ENCODE data around the gene UBLCP1.

UBLCP1 gene

DNA sequence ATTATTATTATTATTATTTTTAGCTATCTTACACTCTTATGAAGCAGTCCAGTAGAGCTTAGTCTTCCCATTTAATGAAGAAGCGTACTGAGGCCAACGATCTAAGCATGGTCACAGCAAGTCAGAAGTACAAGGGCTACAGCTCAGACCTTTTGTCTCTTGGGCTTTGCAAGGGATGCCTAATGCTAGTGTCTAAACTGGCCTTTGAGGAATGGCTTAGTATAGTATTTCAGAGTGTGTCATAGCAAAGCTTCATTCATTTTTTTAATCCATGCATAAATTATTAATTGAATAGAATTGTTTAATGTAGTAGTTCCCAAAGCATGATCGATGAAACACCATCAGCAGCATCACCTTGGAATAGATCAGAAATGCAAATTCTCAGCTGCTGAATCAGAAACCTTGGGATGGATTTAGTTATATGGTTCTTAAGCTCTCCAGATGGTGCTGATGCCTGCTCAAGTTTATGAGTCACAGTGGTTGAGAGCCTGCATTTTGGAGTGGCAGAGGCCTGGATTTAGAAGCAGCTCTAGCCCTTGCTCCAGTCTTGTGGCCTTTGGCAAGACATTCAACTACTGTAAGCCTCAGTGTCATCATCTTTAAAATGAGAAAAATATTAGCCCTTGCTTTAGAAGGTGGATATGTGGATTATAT is 61.1 kb downstream of the UBLCP1 start:
- H3K27ac ChIP-seq (ENCODE audit: extremely low read depth, low read depth, low read length) = no peak overlapping the region
- ChIA-PET CTCF (interaction anchor here (0.6 to 2.9 kb wide), 8 partner anchors 7 to 167 kb away, joined by 3 to 9 read pairs (median 4); no protein-coding TSS in a partner anchor), POLR2A (no interaction called here)
- H3K4me1 ChIP-seq (ENCODE audit: control insufficient read depth, insufficient read depth, low read length) = no peaks in the 10 kb centered on the region
- no peak overlapping the region for H3K4me3 ChIP-seq (ENCODE audit: low read depth, low read length)
- no peaks in the 10 kb centered on the region for H3K36me3 ChIP-seq (ENCODE audit: control insufficient read depth in 2 of 2, insufficient read depth in 1 of 2, low read length in 2 of 2)
- H3K9me3 ChIP-seq (ENCODE audit: control insufficient read depth, insufficient read depth, low read depth, low read length) = no peaks in the 10 kb centered on the region
- TF ChIP-seq ZNF560 (tag by site-specific recombination; IDR thresholded peaks at IDR 0.05; ENCODE audit: borderline replicate concordance) = no peak
- no peak for TF ChIP-seq SP3 (tag by site-specific recombination; IDR thresholded peaks at IDR 0.05)
- no peak for TF ChIP-seq SCRT1 (tag by site-specific recombination; IDR thresholded peaks at IDR 0.05; ENCODE audit: borderline replicate concordance)
- TF ChIP-seq, protein P1, sequence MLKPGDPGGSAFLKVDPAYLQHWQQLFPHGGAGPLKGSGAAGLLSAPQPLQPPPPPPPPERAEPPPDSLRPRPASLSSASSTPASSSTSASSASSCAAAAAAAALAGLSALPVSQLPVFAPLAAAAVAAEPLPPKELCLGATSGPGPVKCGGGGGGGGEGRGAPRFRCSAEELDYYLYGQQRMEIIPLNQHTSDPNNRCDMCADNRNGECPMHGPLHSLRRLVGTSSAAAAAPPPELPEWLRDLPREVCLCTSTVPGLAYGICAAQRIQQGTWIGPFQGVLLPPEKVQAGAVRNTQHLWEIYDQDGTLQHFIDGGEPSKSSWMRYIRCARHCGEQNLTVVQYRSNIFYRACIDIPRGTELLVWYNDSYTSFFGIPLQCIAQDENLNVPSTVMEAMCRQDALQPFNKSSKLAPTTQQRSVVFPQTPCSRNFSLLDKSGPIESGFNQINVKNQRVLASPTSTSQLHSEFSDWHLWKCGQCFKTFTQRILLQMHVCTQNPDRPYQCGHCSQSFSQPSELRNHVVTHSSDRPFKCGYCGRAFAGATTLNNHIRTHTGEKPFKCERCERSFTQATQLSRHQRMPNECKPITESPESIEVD (tag by site-specific recombination; IDR thresholded peaks at IDR 0.05) = no peak
- TF ChIP-seq, protein P2, sequence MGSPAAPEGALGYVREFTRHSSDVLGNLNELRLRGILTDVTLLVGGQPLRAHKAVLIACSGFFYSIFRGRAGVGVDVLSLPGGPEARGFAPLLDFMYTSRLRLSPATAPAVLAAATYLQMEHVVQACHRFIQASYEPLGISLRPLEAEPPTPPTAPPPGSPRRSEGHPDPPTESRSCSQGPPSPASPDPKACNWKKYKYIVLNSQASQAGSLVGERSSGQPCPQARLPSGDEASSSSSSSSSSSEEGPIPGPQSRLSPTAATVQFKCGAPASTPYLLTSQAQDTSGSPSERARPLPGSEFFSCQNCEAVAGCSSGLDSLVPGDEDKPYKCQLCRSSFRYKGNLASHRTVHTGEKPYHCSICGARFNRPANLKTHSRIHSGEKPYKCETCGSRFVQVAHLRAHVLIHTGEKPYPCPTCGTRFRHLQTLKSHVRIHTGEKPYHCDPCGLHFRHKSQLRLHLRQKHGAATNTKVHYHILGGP (tag by site-specific recombination; IDR thresholded peaks at IDR 0.05) = no peak
- no peak for TF ChIP-seq ZNF311 (tag by site-specific recombination; IDR thresholded peaks at IDR 0.05; ENCODE audit: borderline replicate concordance)
- TF ChIP-seq ZNF473 (tag by site-specific recombination; IDR thresholded peaks at IDR 0.05) = no peak
- no peak for TF ChIP-seq ZNF530 (tag by site-specific recombination; IDR thresholded peaks at IDR 0.05; ENCODE audit: low read depth)
- no peak for TF ChIP-seq ZXDB (tag by site-specific recombination; IDR thresholded peaks at IDR 0.05)
- TF ChIP-seq, protein P3, sequence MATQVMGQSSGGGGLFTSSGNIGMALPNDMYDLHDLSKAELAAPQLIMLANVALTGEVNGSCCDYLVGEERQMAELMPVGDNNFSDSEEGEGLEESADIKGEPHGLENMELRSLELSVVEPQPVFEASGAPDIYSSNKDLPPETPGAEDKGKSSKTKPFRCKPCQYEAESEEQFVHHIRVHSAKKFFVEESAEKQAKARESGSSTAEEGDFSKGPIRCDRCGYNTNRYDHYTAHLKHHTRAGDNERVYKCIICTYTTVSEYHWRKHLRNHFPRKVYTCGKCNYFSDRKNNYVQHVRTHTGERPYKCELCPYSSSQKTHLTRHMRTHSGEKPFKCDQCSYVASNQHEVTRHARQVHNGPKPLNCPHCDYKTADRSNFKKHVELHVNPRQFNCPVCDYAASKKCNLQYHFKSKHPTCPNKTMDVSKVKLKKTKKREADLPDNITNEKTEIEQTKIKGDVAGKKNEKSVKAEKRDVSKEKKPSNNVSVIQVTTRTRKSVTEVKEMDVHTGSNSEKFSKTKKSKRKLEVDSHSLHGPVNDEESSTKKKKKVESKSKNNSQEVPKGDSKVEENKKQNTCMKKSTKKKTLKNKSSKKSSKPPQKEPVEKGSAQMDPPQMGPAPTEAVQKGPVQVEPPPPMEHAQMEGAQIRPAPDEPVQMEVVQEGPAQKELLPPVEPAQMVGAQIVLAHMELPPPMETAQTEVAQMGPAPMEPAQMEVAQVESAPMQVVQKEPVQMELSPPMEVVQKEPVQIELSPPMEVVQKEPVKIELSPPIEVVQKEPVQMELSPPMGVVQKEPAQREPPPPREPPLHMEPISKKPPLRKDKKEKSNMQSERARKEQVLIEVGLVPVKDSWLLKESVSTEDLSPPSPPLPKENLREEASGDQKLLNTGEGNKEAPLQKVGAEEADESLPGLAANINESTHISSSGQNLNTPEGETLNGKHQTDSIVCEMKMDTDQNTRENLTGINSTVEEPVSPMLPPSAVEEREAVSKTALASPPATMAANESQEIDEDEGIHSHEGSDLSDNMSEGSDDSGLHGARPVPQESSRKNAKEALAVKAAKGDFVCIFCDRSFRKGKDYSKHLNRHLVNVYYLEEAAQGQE (tag by site-specific recombination; IDR thresholded peaks at IDR 0.05) = no peak
- TF ChIP-seq, protein P4, sequence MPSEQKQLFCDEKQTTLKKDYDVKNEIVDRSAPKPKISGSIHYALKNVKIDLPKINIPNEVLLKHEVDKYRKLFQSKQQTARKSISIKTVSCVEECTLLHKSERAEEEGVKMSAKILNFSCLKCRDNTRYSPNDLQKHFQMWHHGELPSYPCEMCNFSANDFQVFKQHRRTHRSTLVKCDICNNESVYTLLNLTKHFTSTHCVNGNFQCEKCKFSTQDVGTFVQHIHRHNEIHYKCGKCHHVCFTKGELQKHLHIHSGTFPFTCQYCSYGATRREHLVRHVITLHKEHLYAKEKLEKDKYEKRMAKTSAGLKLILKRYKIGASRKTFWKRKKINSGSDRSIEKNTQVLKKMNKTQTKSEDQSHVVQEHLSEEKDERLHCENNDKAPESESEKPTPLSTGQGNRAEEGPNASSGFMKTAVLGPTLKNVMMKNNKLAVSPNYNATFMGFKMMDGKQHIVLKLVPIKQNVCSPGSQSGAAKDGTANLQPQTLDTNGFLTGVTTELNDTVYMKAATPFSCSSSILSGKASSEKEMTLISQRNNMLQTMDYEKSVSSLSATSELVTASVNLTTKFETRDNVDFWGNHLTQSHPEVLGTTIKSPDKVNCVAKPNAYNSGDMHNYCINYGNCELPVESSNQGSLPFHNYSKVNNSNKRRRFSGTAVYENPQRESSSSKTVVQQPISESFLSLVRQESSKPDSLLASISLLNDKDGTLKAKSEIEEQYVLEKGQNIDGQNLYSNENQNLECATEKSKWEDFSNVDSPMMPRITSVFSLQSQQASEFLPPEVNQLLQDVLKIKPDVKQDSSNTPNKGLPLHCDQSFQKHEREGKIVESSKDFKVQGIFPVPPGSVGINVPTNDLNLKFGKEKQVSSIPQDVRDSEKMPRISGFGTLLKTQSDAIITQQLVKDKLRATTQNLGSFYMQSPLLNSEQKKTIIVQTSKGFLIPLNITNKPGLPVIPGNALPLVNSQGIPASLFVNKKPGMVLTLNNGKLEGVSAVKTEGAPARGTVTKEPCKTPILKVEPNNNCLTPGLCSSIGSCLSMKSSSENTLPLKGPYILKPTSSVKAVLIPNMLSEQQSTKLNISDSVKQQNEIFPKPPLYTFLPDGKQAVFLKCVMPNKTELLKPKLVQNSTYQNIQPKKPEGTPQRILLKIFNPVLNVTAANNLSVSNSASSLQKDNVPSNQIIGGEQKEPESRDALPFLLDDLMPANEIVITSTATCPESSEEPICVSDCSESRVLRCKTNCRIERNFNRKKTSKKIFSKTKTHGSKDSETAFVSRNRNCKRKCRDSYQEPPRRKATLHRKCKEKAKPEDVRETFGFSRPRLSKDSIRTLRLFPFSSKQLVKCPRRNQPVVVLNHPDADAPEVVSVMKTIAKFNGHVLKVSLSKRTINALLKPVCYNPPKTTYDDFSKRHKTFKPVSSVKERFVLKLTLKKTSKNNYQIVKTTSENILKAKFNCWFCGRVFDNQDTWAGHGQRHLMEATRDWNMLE (tag by site-specific recombination; conservative IDR thresholded peaks at IDR 0.05; ENCODE audit: low read depth) = no peak
- TF ChIP-seq HOXC10 (CRISPR knock-in tag; IDR thresholded peaks at IDR 0.05) = no peak
- no peak for TF ChIP-seq ZNF433 (tag by site-specific recombination; IDR thresholded peaks at IDR 0.05; ENCODE audit: low read depth)
- TF ChIP-seq ZNF514 (tag by site-specific recombination; IDR thresholded peaks at IDR 0.05) = no peak
- TF ChIP-seq INSM2 (tag by site-specific recombination; IDR thresholded peaks at IDR 0.05) = no peak
